RWPE1 (cell line): ENCODE data around the gene AOAH.

Source experiments
- CTCF ChIA-PET: fragments of 350-600 bp; sonication (Branson Sonifier 250); formaldehyde crosslinking; extraction: SDS; loops from one replicate; lab custom pipeline; 2021; lab: Yijun Ruan, JAX
- POLR2A ChIA-PET: fragments of 400-600 bp; formaldehyde crosslinking; extraction: SDS; loops from one replicate; lab custom pipeline; 2020; ENCODE audit warnings: antibody characterized with exemption; ENCODE audit not compliant: low non-redundant PET; lab: Yijun Ruan, JAX
- DNase-seq: peaks from one replicate; pipeline ENCODE4 v3.0.0; 2012; ENCODE audit warnings: low spot score
- H3K27ac ChIP-seq: fragments of 450-650 bp; 2 replicates; pipeline ENCODE4 v1.5.1; 2017
- CTCF ChIP-seq: fragments of 450-650 bp; conservative IDR thresholded peaks from 2 replicates; pipeline ENCODE4 v1.5.1; 2017; ENCODE audit warnings: low read depth, mild to moderate bottlenecking

Gene AOAH

GRCh38 chr7:36597090-36597773 lies 127.1 kb downstream of the AOAH start:
- H3K27ac ChIP-seq: no peak overlapping the region
- ChIA-PET POLR2A (no interaction called here), CTCF (no interaction called here)
- no peak for DNase-seq
- no peak for TF ChIP-seq CTCF

GRCh38 chr7:36594445-36594844 lies 129.8 kb downstream of the AOAH start:
- no peak for DNase-seq
- no peak for TF ChIP-seq CTCF
- ChIA-PET POLR2A (no interaction called here), CTCF (interaction anchor here (0.8 kb wide), 1 partner anchor 29 kb away, joined by 3 read pairs; no protein-coding TSS in a partner anchor)
- no peak overlapping the region for H3K27ac ChIP-seq

- CTCF ChIA-PET: interaction anchor here (0.9 kb wide), 1 partner anchor 44 kb away, joined by 3 read pairs; no protein-coding TSS in a partner anchor
- H3K27ac ChIP-seq: no peak overlapping the region
- POLR2A ChIA-PET: no interaction called here
- TF ChIP-seq CTCF: no peak
- DNase-seq: no peak
These were observed 132.7 kb downstream of the AOAH start for GRCh38 chr7:36591636-36592035.

- no peak overlapping the region for H3K27ac ChIP-seq
- POLR2A ChIA-PET: no interaction called here
- TF ChIP-seq CTCF: no peak
- no peak for DNase-seq
- CTCF ChIA-PET: interaction anchor here (0.8 kb wide), 1 partner anchor 90 kb away, joined by 3 read pairs; no protein-coding TSS in a partner anchor
These were observed 134.9 kb downstream of the AOAH start for GRCh38 chr7:36589391-36589790.

GRCh38 chr7:36583318-36583717 lies 141.0 kb downstream of the AOAH start:
- TF ChIP-seq CTCF: no peak
- no peak for DNase-seq

GRCh38 chr7:36575832-36576231 lies 148.5 kb downstream of the AOAH start:
- H3K27ac ChIP-seq: no peak overlapping the region
- ChIA-PET POLR2A (no interaction called here), CTCF (interaction anchor here (0.6 kb wide), 1 partner anchor 30 kb away, joined by 3 read pairs; no protein-coding TSS in a partner anchor)
- TF ChIP-seq CTCF: no peak
- no peak for DNase-seq

More at GRCh38 chr7:36583318-36583717, 141.0 kb downstream of the AOAH start:
- no peak overlapping the region for H3K27ac ChIP-seq
- CTCF ChIA-PET: no interaction called here
- POLR2A ChIA-PET: no interaction called here
